CD14-positive monocyte (primary cell): ENCODE measurements around the gene WT1. TPM values are rescaled to one million over a fixed set of nuclear protein-coding genes. Genes with fewer than 3 reads are reported as not detected.

ENCODE experiments used
- DNase-seq, 3 donors: peaks; one replicate each; pipeline ENCODE4 v3.0.0-alpha.2; 2011 to 2022
- H2AFZ ChIP-seq: 2 replicates; pipeline ENCODE4 v1.6.0; 2012; ENCODE audit warnings: mild to moderate bottlenecking, low read depth, low read length, inconsistent platforms; ENCODE audit not compliant: insufficient read depth, poor library complexity, severe bottlenecking
- H3K27ac ChIP-seq, 2 donors: 1 replicate in 1 of 2; 2 replicates in 1 of 2; pipeline ENCODE4 v1.5.1; 2012 to 2013; ENCODE audit warnings: low read length in 2 of 2, control low read depth in 1 of 2, inconsistent platforms in 1 of 2, low read depth in 1 of 2, mild to moderate bottlenecking in 1 of 2
- H3K27me3 ChIP-seq, 2 donors: one replicate each; pipeline versions ENCODE4 v1.6.0 to v1.6.1; 2011 to 2013; ENCODE audit warnings: low read length in 2 of 2; ENCODE audit not compliant: control insufficient read depth in 2 of 2, insufficient read depth in 2 of 2
- H3K36me3 ChIP-seq, 2 donors: replicated peaks in 1 of 2; 1 replicate in 1 of 2; 2 replicates in 1 of 2; pipeline versions ENCODE4 v1.5.1 to v1.6.1; 2012 to 2013; ENCODE audit warnings: low read length in 2 of 2, control low read depth in 1 of 2, inconsistent platforms in 1 of 2, mild to moderate bottlenecking in 1 of 2; ENCODE audit not compliant: insufficient read depth in 2 of 2, control insufficient read depth in 1 of 2
- H3K4me1 ChIP-seq, 2 donors: 1 replicate in 1 of 2; 2 replicates in 1 of 2; pipeline versions ENCODE4 v1.5.1 to v1.6.1; 2012 to 2013; ENCODE audit warnings: low read length in 2 of 2, control low read depth in 1 of 2, inconsistent platforms in 1 of 2, mild to moderate bottlenecking in 1 of 2, moderate library complexity in 1 of 2; ENCODE audit not compliant: insufficient read depth in 2 of 2, control insufficient read depth in 1 of 2
- H3K4me2 ChIP-seq: replicated peaks from 2 replicates; pipeline ENCODE3; 2012; ENCODE audit warnings: low read length, moderate library complexity, mild to moderate bottlenecking; ENCODE audit not compliant: poor library complexity, severe bottlenecking; ENCODE audit errors: extremely low read depth
- H3K4me3 ChIP-seq, 3 experiments: fragments of 200-600 bp in 1 of 3; sonication (generic) in 1 of 3; replicated peaks in 1 of 3; 1 replicate in 2 of 3; 2 replicates in 1 of 3; pipeline ENCODE4 v1.5.1; 2011 to 2013; ENCODE audit warnings: low read length in 3 of 3, mild to moderate bottlenecking in 3 of 3, control low read depth in 2 of 3, low read depth in 2 of 3, inconsistent platforms in 1 of 3, moderate library complexity in 1 of 3
- H3K79me2 ChIP-seq: 2 replicates; pipeline ENCODE4 v1.6.0; 2012; ENCODE audit warnings: mild to moderate bottlenecking, control low read depth, inconsistent platforms, low read length, moderate library complexity; ENCODE audit not compliant: insufficient read depth
- H3K9ac ChIP-seq: 2 replicates; pipeline ENCODE4 v1.6.0; 2017; ENCODE audit warnings: low read length, mild to moderate bottlenecking; ENCODE audit not compliant: insufficient read depth, poor library complexity, severe bottlenecking
- H3K9me3 ChIP-seq, 2 donors: replicated peaks in 1 of 2; 1 replicate in 1 of 2; 2 replicates in 1 of 2; pipeline versions ENCODE4 v1.5.1 to v1.6.1; 2012 to 2013; ENCODE audit warnings: low read length in 2 of 2, control low read depth in 1 of 2; ENCODE audit not compliant: control insufficient read depth in 1 of 2, insufficient read depth in 1 of 2
- H4K20me1 ChIP-seq: 2 replicates; pipeline ENCODE4 v1.6.0; 2012; ENCODE audit warnings: mild to moderate bottlenecking, low read length, control low read depth, moderate library complexity; ENCODE audit not compliant: insufficient read depth
- H3K27ac Mint-ChIP-seq, 7 donors: one replicate each; pipeline ENCODE4 v1.8.0; 2020; ENCODE audit warnings: mild to moderate bottlenecking in 7 of 7, mixed read lengths in 7 of 7, moderate library complexity in 6 of 7, inconsistent platforms in 2 of 7
- H3K27me3 Mint-ChIP-seq, 3 donors: one replicate each; pipeline ENCODE4 v1.8.0; 2021 to 2022; ENCODE audit warnings: low read depth in 3 of 3, mild to moderate bottlenecking in 3 of 3, mixed read lengths in 3 of 3, moderate library complexity in 3 of 3, inconsistent platforms in 1 of 3
- H3K36me3 Mint-ChIP-seq, 2 donors: one replicate each; pipeline ENCODE4 v1.8.0; 2020; ENCODE audit warnings: mixed read lengths in 2 of 2, inconsistent platforms in 1 of 2, mild to moderate bottlenecking in 1 of 2
- H3K4me1 Mint-ChIP-seq: one replicate; pipeline ENCODE4 v1.8.0; 2020; ENCODE audit warnings: mild to moderate bottlenecking, mixed read lengths
- H3K4me3 Mint-ChIP-seq, 2 donors: one replicate each; pipeline ENCODE4 v1.8.0; 2020; ENCODE audit warnings: mild to moderate bottlenecking in 2 of 2, mixed read lengths in 2 of 2, moderate library complexity in 1 of 2
- H3K9me3 Mint-ChIP-seq, 7 donors: one replicate each; pipeline ENCODE4 v1.8.0; 2020 to 2022; ENCODE audit warnings: mixed read lengths in 7 of 7, mild to moderate bottlenecking in 6 of 7, moderate library complexity in 6 of 7, inconsistent platforms in 2 of 7
- CTCF ChIP-seq: fragments of 200-600 bp; IDR thresholded peaks from one replicate; pipeline ENCODE4 v1.8.0; 2022; ENCODE audit warnings: antibody characterized with exemption, mild to moderate bottlenecking
- WGBS: methylation state at CpG from one replicate; pipeline ENCODE4 v1.1.5; 2013; ENCODE audit warnings: missing lambda C conversion rate; ENCODE audit not compliant: insufficient coverage; 5-methylcytosine and 5-hydroxymethylcytosine counted together
- intact Hi-C, 2 donors: fragments of 100-400 bp; cut with micrococcal nuclease; formaldehyde crosslinking; loops; one replicate each; pipeline versions ENCODE4 v1.15.0 to v1.15.1; 2023
- polyA plus RNA-seq, 3 donors: library from polyadenylated mRNA; depleted of rRNA in 1 of 3; unstranded in 2 of 3; stranded (reverse) in 1 of 3; fragments of 300-500 nt in 2 of 3; fragments of >200 nt in 1 of 3; fragmentation: Illumina TruSeq in 2 of 3; gene quantifications; 1 replicate in 2 of 3; 2 replicates in 1 of 3; pipeline ENCODE4 v1.2.3, GENCODE V29; 2012 to 2021

Gene WT1
- polyA plus RNA-seq, 3 donors = not detected

DNA sequence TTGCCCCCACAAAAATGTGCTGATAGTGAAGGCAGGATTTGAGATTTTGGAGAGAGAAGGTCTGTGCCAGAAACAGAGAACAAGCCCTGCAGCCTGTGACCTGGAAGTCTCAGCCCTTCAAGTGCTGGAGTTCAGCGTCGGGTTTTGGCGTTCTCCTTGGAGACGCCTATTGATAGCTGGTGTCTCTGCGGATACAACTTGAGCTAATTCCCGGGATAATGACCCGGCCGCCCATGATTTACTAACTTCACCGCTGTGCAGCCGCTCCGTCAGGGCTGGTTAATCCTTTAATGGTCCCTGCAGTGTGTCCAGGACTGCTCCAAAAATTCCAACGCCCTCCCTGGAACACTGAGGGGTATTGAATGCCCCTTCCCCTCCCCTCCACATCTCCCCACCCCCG lies 76.6 kb downstream of the WT1 start:
- DNase-seq = no peak
- 83% methylated on average over 11 of the region's 13 CpGs for WGBS
- H3K4me3 Mint-ChIP-seq = no peak overlapping the region
- Histone ChIP-seq H3K27ac (no peak overlapping the region), H3K4me1 (no peaks in the 10 kb centered on the region), H2AFZ (no peak overlapping the region), H3K4me2 (no peak overlapping the region), H3K79me2 (no peaks in the 10 kb centered on the region), H3K27me3 (no peaks in the 10 kb centered on the region), H3K36me3 (no peaks in the 10 kb centered on the region), H3K9me3 (no peaks in the 10 kb centered on the region), H4K20me1 (no peaks in the 10 kb centered on the region), H3K9ac (no peak overlapping the region), H3K4me3 (no peak overlapping the region)
- H3K9me3 Mint-ChIP-seq = peaks cover 0 to 1% (median 0%) of the 10 kb centered on the region in 7 donors
- no peak overlapping the region for H3K27ac Mint-ChIP-seq
- TF ChIP-seq CTCF = no peak
- intact Hi-C loops = no loop called here
- H3K27me3 Mint-ChIP-seq = peaks cover 3 to 13% (median 6%) of the 10 kb centered on the region in 3 donors
- no peaks in the 10 kb centered on the region for H3K36me3 Mint-ChIP-seq
- no peaks in the 10 kb centered on the region for H3K4me1 Mint-ChIP-seq

DNA sequence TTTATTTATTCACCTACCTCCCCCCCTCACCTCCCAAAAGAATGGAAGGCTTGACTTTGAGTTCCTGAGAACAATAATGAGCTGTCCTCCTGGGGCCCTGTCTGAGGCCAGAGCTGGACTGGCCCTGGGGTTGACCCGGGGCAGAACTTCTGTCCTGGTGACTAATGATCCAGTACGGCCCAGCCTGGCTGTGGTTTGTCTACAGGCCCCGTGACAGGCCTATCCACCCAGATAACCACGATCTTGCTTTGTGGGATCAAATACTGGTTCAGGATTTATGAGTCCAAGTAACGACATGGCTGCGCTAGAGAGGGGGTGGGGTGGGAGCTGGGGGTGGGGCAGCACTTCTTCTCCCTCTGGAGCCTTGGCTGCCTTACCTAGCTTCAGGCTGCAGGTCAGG lies 81.5 kb downstream of the WT1 start:
- no peak overlapping the region for H3K4me3 ChIP-seq
- H3K9me3 ChIP-seq = no peaks in the 10 kb centered on the region
- TF ChIP-seq CTCF = no peak
- H3K36me3 ChIP-seq = no peaks in the 10 kb centered on the region
- no peaks in the 10 kb centered on the region for H3K4me1 Mint-ChIP-seq
- H3K79me2 ChIP-seq = no peaks in the 10 kb centered on the region
- no peak overlapping the region for H3K4me2 ChIP-seq
- H3K9me3 Mint-ChIP-seq = no peaks in the 10 kb centered on the region
- H4K20me1 ChIP-seq = no peaks in the 10 kb centered on the region
- WGBS = 60% methylated on average over 3 of the region's 6 CpGs
- DNase-seq = no peak
- H3K27ac Mint-ChIP-seq = no peak overlapping the region
- H3K27me3 Mint-ChIP-seq = peaks cover 5 to 9% (median 5%) of the 10 kb centered on the region in 3 donors
- H3K27me3 ChIP-seq = no peaks in the 10 kb centered on the region
- no peak overlapping the region for H3K4me3 Mint-ChIP-seq
- intact Hi-C loops = no loop called here
- no peak overlapping the region for H3K27ac ChIP-seq
- no peaks in the 10 kb centered on the region for H3K36me3 Mint-ChIP-seq
- H3K9ac ChIP-seq = no peak overlapping the region
- no peaks in the 10 kb centered on the region for H3K4me1 ChIP-seq
- no peak overlapping the region for H2AFZ ChIP-seq
